Ovary (tissue), 3 donors: Measurements from ENCODE around the gene CNTN5.

Experiments used
- POLR2A ChIP-seq: fragments of 450-650 bp; IDR thresholded peaks from one replicate; pipeline ENCODE4 v1.6.1; 2017; ENCODE audit warnings: antibody characterized with exemption, mild to moderate bottlenecking, moderate library complexity
- TF ChIP-seq, protein P1 (sequence below), 3 donors: fragments of 450-650 bp in 2 of 3; fragments of 200-600 bp in 1 of 3; IDR thresholded peaks; one replicate each; pipeline versions ENCODE4 v1.5.1 to v1.8.0; 2016 to 2022; ENCODE audit warnings: antibody characterized with exemption in 3 of 3, mild to moderate bottlenecking in 1 of 3
- donor health status: DM: no; HTN: no; CAD: no.

DNA sequence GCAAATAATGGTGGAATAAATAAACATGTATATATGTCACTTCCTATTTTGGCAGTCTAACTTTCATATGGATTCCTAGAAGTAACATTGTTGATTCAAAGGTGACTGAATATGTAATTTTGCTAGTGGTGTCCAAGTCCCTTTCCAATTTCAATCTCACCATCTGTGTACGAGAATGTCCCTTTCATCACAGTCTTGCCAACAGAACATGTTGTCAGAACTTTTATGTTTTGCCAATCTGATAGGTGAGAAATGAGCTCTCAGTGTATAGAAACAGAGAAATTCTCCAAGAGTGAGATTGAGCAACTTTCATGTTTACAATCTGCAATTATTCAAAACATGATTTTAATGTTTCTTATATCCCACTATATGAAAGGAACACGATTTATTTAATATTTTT lies 167.5 kb downstream of the CNTN5 start:
- TF ChIP-seq, protein P1, sequence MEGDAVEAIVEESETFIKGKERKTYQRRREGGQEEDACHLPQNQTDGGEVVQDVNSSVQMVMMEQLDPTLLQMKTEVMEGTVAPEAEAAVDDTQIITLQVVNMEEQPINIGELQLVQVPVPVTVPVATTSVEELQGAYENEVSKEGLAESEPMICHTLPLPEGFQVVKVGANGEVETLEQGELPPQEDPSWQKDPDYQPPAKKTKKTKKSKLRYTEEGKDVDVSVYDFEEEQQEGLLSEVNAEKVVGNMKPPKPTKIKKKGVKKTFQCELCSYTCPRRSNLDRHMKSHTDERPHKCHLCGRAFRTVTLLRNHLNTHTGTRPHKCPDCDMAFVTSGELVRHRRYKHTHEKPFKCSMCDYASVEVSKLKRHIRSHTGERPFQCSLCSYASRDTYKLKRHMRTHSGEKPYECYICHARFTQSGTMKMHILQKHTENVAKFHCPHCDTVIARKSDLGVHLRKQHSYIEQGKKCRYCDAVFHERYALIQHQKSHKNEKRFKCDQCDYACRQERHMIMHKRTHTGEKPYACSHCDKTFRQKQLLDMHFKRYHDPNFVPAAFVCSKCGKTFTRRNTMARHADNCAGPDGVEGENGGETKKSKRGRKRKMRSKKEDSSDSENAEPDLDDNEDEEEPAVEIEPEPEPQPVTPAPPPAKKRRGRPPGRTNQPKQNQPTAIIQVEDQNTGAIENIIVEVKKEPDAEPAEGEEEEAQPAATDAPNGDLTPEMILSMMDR (IDR thresholded peaks at IDR 0.05), result no peak
- no peak for TF ChIP-seq POLR2A
